ENCODE data around the gene PRDM15.

Gene PRDM15, protein sequence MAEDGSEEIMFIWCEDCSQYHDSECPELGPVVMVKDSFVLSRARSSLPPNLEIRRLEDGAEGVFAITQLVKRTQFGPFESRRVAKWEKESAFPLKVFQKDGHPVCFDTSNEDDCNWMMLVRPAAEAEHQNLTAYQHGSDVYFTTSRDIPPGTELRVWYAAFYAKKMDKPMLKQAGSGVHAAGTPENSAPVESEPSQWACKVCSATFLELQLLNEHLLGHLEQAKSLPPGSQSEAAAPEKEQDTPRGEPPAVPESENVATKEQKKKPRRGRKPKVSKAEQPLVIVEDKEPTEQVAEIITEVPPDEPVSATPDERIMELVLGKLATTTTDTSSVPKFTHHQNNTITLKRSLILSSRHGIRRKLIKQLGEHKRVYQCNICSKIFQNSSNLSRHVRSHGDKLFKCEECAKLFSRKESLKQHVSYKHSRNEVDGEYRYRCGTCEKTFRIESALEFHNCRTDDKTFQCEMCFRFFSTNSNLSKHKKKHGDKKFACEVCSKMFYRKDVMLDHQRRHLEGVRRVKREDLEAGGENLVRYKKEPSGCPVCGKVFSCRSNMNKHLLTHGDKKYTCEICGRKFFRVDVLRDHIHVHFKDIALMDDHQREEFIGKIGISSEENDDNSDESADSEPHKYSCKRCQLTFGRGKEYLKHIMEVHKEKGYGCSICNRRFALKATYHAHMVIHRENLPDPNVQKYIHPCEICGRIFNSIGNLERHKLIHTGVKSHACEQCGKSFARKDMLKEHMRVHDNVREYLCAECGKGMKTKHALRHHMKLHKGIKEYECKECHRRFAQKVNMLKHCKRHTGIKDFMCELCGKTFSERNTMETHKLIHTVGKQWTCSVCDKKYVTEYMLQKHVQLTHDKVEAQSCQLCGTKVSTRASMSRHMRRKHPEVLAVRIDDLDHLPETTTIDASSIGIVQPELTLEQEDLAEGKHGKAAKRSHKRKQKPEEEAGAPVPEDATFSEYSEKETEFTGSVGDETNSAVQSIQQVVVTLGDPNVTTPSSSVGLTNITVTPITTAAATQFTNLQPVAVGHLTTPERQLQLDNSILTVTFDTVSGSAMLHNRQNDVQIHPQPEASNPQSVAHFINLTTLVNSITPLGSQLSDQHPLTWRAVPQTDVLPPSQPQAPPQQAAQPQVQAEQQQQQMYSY

DNA sequence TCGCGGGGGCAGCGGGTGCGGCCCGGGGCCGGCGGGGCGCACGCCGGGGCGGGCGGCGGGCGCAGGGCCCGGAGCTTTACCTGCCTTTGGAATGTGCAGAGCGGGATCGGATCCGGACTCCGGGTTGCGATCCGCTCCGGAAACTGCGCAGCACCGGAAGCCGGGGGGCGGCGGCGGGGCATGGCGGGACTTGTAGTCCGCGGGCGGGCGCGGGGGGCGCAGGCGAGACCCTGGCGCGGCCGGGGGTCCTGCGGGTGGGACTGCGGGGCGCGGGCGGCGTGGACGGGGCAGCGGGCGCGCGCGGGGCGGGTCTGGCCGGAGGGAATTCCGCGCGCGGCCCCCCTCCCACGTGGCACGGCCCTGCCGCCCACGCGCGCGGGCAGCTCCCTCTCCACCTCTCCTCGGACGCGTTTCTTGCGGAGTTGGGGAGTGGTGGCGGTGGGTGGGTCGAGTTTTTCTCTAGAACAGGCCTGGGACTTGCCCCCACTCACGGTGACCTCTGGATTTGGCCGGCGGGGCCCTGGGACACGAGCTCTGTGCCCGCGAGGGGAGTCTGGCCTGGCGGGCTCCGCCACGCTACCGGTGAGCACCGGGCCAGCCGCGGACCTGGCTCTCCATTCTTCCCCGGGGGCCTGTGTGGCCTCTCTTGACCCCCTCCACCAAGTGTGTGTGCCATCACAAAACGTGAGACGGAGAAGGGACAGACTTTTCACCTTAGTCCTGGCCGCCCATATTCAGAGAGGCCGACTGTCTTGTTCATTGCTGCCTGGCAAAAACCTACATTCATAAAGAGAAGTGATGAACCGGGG, at the start of gene PRDM15:
PRDM15 (minus strand) TSS at position 155 of the 809 bp plus-strand sequence. CDS start 18,981 bp downstream, outside the sequence.
- peak; percentile 75 for DNase-seq (ENCODE audit: low read depth)

DNA sequence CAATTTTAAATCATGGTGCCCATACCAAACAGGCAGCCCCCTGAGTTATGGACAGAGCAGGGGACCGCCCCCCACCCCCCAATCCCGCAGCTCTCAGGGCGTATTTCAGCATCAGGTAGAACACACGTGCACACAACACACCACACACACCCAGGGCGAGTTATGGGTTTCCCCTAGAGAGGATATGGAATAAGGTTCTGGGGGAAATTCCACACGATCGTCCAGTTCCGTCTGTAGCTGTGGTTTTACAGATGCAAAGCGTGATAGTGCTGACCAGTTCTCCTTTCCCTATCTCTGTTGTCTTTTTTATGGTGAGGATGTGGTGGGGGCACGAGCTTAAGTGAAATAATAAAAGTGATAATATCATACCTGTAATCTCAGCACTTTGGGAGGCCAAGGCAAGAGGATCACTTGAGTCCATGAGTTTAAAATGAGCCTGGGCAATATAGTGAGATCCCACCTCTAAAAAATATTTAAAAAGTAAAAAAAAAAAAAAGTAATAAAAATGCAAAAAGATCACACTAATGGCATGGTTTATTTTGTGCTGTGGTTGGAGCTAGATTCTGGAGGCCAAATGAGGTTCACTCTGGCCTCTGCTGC, 49.6 kb upstream of the PRDM15 start:
- no peak for DNase-seq (ENCODE audit: low read depth)

DNA sequence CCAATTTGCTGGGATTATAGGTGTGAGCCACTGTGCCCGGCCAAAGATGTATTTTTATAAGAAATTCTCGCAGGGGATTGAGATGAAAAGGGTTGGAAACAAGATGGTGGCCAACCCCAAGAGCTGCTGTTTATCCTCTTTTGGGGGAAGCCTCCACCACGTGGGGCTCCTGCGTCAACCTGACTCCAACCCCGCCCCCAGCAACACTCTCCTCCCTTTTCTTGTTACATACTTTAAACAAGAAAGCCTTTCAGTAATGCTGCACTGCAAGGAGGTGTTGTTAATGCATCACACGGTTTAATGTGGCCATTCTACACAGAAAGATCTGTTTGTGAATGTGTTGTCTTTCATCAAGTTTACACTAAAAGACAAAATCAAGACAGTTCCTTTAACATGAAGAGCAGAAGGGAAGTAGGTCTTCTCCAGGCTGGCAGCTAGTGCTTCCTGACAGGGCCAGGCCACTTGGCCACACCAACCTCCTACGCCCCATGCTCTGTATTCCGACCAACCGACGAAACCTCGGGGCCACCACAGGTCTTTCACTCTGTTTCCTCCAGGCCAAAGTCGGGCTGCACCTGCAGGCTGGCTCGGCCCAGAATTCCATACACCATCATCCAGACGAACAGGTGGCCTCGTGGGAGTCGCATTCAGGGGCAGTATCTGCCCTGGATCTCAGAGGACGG, 48.7 kb upstream of the PRDM15 start:
- DNase-seq (ENCODE audit: low read depth) = no peak

DNA sequence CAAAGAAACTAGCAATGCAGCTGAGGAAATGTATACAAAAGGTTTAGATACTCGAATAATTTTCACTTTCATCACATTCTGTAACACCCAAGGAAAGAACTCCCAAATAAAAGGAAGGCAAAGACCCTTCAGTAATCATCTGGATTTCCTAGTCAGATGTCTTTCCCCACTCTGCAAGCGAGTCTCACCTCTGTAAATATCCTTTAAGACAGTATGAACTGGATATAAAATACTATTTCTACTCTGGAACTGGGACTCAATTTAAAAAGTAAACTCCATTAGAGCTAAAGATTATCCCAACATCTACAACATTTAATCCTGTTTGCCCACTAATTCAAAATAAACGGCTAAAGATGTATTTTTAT, 47.6 kb upstream of the PRDM15 start:
- DNase-seq (ENCODE audit: low read depth) = no peak

DNA sequence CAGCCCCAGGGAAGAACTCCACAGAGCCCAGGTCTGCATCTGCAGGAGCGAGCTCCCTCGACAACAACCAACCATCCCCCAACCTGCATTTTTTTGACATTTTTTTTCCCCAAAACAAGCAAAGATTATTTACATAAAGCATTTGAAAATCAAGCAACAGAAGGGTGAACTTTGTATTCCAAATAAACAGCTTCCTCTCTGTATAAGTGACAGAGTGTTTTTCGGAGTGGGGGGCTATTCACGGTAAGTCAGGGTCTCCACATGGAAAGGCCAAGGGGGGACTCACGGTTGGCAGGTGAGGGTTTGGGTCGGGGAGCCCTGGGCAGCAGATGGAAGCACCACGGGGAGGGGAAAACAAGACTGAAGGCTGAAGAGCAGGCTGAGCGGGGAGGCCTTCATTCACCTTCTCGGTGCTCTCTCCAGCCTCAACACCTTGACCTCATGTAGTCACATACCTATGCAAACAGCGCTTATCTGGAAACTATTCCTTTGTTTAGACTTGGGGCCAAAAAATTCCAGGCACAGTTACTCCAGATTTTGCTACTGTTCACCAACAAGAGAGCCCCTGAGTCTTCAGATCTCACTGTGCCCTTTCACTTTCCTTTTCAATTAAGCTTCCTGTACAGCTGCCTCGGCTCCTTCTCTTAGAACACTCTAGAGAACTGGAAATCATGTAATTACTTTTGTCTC, 47.1 kb upstream of the PRDM15 start:
- no peak for DNase-seq (ENCODE audit: low read depth)

DNA sequence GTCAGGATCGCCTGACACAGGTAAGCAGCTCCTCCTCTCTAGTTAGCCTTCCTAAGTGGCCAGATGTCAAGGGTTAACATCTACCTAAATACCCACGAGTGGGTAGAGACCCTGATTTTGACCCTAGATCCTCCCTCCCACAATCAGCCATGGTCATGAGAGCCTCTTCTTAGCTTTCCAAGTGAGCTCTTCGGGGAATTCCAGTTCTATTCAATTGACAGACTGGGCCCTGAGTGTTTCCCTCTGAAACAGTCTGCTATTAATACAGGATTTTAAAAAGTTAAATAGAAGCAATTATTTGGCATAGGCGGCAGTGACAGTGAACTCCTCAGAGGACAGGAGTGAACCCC, 46.6 kb upstream of the PRDM15 start:
- no peak for DNase-seq (ENCODE audit: low read depth)

DNA sequence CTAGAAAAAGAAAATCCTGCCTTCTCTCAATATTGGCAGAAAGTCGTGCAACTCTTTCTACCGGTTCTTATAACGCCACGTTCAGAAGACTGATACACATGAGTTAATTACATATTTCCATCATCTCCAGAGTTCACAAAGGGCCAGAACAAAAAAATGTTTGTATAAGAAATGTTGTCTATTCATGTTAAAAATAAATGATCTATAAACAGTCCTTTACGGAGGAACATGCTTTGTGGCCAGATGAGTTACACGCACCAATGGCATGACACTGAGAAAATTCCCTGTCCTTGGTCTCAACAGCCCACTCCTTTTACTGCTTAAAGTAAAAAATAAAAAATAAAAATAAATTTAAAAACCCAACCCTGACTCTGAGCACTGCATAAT, 45.2 kb upstream of the PRDM15 start:
- DNase-seq (ENCODE audit: low read depth) = no peak

DNA sequence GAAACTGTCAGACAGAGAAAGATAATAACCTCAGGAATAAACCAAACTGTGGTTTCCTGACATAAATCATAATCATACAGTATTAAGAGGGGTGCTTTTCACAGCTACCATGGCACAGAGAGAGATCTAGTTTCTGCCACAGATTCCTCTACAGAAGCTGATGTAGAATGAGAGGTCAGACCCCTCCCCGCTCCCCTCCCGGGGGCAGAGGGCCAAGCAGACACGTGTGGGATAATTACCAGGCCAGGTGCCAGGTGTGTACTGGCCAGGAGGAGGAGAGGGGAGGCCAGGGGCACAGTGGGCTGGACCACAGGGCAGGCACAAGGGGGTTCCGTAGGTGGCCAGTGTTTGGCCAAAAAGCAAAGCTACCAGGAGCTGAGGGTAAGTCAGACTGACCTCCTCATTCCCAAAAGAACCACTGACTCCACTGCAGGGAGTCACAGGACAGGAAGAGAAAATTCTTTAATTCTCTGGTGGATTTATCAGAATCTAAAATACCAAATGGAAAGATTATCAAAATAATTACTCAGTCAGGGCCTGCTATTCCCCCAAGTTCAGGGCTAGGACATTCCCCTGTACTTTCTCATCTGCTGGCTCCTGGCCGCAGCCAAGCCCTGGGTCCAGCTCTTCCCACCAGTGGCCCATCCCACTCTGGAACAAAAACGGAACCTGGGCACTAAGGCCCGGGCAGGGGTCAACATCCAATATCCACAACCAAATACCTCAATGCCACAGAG, 44.7 kb upstream of the PRDM15 start:
- DNase-seq (ENCODE audit: low read depth) = no peak

DNA sequence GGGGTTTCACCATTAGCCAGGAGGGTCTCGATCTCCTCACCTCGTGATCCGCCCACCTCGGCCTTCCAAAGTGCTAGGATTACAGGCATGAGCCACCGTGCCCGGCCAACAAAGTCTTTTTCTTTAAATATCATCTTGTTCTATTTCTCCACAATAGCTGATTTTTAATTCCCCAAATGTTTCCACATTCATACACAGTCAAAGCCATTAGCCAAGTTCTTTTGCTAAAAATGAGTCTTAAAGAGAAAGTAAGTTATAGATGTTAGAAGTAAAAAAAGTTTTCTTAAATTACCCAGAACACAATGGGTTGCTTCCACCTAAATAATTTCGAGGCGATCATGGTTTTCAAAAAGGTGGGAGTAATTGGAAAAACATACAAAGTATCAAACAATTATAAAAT, 44.0 kb upstream of the PRDM15 start:
- no peak for DNase-seq (ENCODE audit: low read depth)

DNA sequence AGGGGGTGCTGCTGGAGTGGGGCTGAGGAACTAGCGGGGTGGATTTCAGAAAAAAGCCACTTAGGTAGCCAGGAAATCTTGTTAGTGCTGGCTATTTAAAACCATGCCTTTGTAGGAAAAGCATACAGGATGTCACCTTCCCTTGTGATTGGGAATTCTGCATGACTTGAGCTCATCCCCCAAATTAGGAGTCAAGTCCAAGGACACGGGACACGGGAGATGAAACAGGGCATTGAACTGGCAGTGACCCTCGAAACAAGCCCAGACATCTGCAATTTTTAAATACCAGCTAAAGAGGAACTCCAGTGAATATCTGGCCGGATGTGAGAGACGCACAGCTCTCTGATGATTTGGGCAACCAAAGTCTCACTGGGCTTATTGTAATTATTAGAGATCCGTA, 41.9 kb upstream of the PRDM15 start:
- no peak for DNase-seq (ENCODE audit: low read depth)

DNA sequence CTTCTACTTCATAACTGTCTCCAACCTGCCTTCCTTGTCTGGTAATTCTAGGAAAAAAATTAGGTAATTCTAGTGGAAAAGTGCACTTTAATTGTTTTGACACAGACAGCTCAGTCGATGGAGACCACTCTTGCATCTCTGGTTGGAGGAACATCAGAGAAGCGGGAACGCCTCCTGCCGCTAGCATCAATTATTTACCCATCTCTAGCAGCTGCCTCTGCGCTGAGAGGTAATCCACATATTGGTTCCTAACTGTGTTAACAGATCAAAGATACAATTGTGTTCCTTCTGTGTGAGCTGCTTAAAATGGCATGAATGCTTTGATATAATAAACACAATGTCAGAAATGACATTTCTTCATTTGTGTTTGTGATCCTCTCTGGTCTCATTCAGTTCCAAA, 41.3 kb upstream of the PRDM15 start:
- no peak for DNase-seq (ENCODE audit: low read depth)

DNA sequence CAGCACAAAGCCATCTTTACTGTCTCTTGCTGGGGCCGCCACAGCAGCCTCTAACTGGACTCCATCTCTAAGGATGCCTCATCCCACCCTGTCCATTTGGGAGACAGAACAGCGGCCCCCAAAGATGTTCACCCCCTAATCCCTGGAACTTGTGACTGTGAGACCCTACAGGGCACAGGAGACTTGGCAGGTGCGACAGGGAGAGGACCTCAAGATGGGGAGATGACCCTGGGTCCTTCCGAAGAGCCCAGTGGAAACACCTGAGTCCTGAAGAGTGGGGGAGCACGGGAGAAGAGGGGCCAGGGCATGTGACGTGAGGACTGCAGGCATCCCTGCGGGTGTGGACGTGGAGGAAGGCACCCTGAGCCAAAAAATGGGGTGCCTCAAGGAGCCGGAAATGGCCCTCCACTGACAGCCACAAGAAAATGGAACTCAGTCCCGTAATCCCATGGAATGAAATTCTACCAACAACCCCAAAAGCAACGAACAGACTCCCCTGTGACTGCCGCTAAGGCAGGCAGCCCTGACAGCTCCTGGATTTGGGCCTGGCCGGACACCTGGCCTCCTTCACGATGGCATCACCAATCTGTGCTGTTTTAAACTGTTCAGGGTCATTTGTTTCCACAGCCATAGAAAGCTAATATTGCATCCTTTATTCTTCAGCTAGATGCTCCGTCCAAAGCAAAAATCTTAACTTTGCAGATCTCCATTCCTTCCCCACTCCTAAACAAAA, 40.7 kb upstream of the PRDM15 start:
- DNase-seq (ENCODE audit: low read depth) = no peak

DNA sequence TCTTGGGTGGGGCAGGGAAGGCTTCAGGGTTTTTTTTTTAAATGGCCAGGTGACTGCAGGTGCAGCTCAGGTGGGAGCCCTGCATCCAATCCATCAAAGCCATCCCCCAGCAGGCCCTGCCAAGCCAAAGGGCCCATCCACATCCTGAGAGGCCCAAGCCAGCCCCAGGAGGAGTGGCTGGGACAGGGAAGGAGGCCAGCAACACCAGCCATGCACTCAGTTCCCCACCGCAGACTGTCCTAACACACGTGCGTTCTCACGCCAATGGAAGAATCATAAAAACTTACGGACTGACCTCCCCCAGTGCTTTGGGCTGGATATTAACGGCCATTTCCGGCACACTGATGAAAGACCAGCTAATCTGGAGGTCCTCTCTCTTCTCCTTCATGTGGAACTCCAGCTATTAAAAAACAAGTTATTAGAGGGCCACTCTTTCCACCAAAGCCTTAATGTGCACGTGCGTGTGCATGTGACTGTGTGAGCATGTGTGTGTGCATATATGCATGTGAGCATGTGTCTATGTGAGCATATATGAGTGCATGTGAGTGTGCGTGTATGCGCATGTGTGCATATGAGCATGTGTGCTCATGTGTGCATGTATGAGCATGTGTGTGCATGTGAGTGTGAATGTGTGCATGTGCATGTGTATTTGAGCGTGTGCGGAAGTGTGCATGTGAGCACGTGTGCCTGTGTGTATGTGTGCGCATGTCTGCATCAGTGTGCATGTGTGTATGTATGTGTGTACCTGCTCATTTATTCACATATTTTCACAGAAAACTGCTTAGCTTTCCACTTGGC, 39.6 kb upstream of the PRDM15 start:
- no peak for DNase-seq (ENCODE audit: low read depth)

DNA sequence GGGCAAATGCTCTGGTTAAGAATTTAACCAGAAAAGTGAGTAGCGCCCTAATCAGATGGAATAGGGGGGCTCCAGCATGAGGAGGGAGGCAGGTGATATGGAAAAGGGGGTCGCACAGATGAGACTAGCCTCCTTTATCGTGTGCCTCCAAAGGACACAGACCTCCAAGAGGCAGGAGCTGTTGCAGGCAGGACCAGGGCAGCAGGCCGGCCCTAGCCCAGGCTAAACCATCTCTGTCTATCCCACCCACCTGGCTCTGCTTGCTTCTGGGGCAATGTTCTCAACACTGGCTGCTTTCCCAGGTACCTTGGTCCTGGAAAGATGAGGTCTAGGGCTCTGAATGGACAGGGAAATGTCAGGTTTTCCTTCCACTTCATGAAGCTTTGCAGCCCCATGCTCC, 38.4 kb upstream of the PRDM15 start:
- no peak for DNase-seq (ENCODE audit: low read depth)

DNA sequence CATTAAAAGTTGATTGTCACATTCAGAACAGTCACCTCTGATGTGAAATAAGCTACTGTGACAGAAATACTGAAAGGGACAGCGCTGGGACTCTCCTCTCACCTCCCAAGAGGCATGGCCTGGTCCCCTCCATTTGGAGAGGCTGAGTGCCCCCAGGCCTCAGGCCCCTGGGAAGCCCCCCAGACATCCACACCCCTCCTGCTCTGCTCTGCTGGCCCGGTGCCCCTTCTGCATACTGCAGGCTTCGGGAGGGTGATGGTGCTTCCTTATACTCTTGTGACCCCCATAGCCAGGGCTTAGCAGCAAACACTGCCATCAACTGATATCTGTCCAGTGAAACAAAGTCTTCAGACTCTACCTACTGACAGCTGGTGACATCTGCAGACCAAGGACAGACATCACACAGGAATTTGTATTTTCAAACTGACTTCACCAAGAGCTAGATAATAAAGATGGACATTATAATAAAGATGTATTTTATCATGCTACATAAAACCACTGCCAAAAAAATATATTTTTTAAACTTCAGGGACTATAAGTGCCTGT, 37.8 kb upstream of the PRDM15 start:
- DNase-seq (ENCODE audit: low read depth) = no peak

DNA sequence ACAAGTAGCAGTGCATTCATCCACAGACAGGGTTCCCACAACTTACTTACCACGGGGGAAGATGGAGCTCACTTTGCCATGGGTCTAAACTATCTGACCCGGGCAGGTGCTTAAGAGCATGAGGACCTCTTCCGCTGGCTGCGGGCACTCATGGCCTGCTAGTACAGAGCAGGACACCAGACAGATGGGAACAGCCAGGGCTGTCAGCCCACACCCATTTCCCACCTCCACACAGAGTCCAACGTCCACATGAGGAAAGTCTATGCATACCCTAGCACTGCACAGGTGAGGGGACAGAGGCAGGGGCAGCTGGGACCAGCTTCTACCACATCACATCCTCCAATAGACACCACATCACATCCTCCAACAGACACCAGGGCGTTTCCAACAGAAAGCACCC, 35.8 kb upstream of the PRDM15 start:
- DNase-seq (ENCODE audit: low read depth) = no peak

DNA sequence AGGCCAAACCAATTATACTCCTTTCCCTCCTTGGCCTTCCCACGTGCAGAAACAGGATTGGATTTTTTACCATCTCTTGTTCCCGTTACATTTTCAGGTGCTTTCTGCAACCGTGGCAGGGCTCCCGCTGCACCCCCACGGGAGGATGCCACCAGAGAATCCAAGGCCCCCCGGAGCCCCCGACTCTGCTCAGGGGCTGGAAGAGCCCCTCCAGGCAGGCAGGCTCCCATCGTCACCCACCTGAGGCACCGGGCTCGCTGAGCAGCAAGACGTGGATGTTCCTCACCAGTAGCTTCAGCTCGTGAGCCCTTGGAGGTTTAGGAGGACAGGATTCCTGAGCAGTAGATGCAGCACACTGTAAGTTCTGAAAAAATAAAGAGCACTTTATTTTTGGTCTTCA, 35.2 kb upstream of the PRDM15 start:
- DNase-seq (ENCODE audit: low read depth) = no peak

DNA sequence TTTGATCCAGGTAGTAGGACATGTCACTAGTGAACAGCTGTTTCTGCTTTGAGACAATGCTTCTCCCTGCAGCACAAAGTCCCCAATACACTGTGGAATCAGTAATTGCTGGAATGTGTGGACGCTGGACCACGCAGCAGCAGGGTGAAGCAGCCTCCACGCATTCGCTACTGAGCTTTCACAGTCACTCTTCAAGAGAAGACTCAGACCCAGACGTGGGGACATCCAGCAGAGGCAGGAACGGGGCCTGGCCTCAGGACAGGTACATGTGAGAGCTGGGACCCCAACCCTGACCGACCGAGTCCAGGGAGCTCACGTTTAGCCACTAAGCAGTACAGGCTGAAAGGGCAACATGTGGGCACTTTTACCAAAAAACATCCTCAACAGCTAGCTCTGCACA, 34.1 kb upstream of the PRDM15 start:
- no peak for DNase-seq (ENCODE audit: low read depth)
